Breast epithelium (tissue), 3 donors: ENCODE measurements around the gene SORBS2.

Experiments
- POLR2A ChIP-seq: fragments of 450-650 bp; IDR thresholded peaks from one replicate; pipeline ENCODE4 v1.6.1; 2016; ENCODE audit warnings: antibody characterized with exemption, mild to moderate bottlenecking, moderate library complexity
- TF ChIP-seq, protein P1 (sequence below), 3 donors: fragments of 450-650 bp; IDR thresholded peaks; one replicate each; pipeline ENCODE4 v1.5.1; 2016 to 2017; ENCODE audit warnings: antibody characterized with exemption in 3 of 3, mild to moderate bottlenecking in 3 of 3, moderate library complexity in 3 of 3

DNA sequence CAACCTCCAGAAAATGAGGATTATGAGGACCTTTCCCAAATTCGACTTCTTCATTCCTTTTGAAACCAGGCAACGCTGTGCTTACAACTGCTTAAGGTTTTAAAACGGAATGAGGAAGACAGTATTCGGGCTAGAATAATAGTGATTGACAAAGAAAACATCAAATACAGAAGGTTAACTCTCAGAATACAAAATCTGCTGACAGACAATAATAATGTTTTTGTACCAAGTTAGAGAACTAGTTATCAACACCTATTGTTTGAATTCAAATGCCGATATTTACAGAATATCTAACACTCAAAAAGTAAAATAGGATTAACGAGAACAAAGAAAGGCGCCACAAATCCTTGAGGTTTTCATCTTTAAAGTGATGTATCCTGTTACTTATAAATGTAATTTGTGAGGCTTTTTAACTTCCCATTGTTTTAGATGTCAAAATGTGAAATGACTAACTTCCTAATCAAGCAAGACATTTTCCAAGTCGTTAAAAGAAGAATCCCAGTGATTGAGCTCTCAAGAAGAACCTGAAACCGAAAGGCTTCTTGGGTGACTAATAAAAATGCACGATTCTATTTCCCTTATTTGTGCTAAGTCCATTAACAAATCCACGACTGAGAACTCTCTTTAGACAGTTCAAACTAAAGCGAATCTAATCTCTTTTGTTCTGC lies 118.3 kb downstream of the SORBS2 start:
- TF ChIP-seq, protein P1, sequence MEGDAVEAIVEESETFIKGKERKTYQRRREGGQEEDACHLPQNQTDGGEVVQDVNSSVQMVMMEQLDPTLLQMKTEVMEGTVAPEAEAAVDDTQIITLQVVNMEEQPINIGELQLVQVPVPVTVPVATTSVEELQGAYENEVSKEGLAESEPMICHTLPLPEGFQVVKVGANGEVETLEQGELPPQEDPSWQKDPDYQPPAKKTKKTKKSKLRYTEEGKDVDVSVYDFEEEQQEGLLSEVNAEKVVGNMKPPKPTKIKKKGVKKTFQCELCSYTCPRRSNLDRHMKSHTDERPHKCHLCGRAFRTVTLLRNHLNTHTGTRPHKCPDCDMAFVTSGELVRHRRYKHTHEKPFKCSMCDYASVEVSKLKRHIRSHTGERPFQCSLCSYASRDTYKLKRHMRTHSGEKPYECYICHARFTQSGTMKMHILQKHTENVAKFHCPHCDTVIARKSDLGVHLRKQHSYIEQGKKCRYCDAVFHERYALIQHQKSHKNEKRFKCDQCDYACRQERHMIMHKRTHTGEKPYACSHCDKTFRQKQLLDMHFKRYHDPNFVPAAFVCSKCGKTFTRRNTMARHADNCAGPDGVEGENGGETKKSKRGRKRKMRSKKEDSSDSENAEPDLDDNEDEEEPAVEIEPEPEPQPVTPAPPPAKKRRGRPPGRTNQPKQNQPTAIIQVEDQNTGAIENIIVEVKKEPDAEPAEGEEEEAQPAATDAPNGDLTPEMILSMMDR (IDR thresholded peaks at IDR 0.05) = no peak
- no peak for TF ChIP-seq POLR2A
